Activated naive CD8-positive, alpha-beta T cell treated with anti-CD3 and anti-CD28 coated beads, Interleukin-2, amount 50 U/mL, for 16 hours (primary cell): ENCODE data around the gene CMTR2.

ENCODE experiments used
- DNase-seq: peaks from one replicate; pipeline ENCODE4 v3.0.0-alpha.2; 2020; ENCODE audit warnings: low read depth, low spot score

CMTR2 gene

DNA sequence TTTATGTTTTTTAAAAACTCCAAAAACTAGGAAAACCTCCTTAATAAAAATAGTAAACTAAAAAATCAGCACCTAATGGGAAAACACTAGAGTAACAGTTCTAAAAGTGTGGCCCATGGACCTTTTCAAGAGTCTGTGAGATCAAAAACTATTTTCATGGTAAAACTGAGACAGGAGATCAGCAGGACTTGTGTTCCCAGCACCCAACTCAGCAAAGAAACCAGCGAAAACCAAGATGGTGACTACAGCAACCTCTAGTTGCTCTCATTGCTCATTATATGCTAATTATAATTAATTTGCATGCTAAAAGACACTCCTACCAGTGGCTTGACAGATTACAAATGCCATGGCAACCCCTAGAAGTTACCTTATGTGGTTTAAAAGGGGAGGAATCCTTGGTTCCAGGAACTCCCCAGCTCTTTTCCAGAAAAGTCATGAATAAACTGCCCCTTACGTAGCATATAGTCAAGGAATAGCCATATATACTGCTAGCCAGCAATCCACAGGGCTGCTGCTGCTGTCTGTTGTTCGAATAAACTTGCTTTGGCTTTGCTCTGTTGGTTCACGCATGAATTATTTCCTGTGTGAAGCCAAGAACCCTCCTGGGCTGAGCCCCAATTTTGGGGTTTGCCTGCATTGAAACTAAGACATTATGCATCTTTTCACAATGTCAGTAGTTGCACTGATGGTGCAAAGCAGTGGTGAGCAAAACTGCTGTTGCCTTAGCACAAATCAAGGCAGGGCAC, 12.4 kb downstream of the CMTR2 start:
- DNase-seq, result no peak

DNA sequence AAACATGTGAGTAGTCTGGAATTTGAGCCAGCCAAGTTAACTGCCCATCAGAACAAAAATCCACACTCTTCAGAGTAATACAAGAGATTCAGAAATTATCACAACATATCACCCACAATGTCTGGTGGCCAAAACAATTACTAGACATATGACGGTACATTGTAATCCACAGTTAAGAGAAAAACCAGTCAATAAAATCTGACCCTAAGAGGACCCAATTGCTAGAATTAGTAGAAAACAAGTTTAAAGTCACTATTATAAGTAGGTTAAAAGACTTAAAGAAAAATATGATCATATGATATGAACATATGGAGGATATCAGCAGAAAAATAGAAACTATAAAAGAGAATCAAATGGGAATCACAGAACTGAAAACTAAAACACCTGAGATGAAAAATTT, 15.8 kb downstream of the CMTR2 start:
- no peak for DNase-seq

DNA sequence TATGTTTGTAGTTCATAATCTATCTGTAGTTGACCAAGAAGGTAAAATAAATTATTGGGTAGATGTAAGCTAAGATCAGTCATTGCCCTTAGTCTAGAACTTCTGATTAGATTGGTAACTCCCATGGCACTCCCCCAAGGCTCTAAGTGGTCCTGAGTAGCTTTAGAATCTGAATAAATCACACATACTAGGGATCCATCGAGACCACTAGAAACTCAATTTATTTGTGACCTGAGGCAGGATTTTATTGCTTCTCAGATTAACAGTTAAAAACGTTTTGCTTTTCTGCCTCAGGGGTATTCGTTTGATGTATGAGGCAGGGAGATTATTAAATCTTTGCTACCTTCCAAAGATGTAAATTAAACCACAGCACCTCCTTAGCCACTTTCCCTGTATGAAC, 24.9 kb downstream of the CMTR2 start:
- no peak for DNase-seq

DNA sequence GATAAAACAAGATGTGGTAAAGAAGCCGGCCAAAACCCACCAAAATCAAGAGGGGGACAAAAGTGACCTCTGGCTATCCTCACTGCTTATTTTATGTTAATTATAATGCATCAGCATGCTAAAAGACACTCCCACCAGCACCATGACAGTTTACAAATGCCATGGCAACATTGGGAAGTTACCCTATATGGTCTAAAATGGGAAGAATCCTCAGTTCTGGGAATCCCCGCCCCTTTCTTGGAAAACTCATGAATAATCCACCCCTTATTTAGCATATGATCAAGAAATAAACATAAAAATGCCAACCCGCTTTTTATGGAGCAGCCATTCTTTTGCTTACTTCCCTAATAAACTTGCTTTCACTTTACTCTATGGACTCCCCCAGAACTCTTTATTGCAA, 25.6 kb downstream of the CMTR2 start:
- no peak for DNase-seq

DNA sequence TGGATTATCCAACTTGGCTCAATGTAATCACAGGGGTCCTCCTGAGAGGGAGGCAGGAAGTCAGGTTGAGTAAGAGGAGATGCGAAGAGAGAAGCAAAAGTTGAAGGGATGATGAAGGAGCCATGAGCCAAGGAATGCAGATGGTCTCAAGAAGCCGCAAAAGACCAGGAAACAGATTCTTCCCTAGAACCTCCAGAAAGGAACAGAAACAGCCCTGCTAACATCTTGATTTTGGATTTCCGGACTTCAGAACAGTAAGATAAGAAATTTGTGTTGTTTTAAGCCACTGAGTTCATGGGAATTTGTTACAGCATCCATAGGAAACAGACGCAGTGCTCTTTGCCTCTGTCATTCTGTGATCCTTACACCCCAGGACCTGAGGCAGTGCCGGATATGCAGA, 26.8 kb downstream of the CMTR2 start:
- no peak for DNase-seq

DNA sequence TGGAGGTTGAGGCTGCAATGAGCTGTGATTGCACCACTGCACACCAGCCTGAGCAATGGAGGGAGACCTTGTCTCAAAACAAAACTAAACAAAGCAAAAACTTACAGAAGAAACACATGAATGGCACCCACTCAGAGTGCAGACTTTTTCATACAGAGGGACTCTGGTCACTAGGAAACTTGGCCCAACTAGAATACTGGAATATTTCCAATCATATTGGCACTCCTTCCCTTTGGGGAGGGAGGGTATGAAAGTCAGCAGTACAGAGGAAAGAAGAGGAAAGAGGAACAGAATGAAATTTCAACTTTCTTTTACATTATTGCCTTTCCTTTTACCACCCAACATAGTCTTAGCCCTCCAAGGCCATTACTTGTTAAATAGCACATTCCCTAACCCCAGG, 28.2 kb downstream of the CMTR2 start:
- no peak for DNase-seq

DNA sequence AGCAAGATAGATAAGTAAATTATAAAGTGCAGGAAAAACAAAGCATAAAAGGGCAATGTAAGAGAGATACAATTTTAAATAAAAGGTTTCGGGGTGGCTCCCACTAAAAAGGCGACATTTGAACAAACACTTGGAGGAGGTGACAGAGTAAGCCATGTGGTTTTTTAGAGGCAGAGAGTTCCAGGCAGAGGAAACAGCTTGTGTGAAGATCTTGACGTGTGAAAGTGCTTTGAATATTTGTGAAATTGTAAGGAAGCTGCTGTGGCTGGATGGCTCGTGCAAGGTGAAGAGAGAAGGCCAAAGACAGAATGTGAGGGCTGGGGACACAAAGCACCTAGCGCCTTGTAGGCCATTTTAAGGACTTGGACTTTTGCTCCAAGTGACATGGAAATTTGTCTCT, 30.1 kb downstream of the CMTR2 start:
- no peak for DNase-seq

DNA sequence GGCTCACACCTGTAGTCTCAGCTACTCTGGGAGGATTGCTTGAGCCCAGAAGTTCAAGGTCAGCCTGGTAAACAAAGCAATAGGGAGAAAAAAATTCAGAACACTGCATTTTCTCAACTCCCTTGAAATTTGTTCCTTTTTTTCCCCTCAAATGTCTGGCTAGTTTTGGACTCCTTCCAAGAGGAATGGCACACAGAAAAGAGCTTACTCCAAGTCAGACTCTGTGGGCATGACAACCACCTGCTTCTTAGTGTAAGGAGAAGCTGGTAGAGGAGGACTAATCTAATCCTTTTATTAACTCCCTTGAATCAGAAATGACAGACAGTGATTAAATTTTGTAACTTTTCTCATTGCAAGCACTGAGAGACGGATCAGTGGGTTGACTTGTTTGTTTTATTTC, 30.8 kb downstream of the CMTR2 start:
- no peak for DNase-seq

DNA sequence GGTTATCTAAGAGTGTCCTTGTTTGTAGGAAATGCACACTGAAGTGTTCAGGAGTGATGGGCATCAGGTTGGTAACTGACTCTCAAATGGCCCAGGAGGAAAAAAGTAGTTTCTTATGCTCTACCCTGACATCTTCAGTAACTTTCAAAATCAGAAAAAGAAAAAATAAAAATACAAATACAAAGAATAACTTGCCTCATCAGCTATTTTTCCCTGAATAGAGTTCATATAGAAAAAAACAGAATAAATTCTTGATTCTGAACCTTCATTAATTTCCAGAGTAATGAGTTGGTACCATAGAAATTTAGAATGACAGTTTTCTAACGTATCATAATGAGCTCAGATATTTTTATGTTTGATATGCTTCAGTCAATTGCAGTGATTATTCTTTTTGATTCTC, 31.4 kb downstream of the CMTR2 start:
- no peak for DNase-seq

DNA sequence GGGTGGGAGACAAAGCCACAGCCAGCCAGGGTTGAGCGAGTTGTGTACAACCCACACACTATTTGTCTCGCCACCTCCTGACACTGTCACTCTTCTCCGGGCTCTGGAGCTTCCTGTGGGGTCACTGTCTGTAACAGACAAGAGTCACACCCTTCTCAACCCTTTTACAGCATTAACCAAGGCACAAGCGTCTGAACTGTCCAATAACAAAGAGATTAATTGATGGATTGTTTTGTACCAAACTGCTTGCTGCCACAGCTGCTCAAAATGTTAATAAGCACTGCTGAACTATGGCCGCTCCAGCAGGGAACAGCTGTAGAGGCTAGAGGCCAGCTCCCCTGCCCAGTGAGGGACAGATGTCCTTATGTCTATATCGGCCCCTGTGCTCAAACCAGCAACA, 33.5 kb downstream of the CMTR2 start:
- DNase-seq, result no peak

DNA sequence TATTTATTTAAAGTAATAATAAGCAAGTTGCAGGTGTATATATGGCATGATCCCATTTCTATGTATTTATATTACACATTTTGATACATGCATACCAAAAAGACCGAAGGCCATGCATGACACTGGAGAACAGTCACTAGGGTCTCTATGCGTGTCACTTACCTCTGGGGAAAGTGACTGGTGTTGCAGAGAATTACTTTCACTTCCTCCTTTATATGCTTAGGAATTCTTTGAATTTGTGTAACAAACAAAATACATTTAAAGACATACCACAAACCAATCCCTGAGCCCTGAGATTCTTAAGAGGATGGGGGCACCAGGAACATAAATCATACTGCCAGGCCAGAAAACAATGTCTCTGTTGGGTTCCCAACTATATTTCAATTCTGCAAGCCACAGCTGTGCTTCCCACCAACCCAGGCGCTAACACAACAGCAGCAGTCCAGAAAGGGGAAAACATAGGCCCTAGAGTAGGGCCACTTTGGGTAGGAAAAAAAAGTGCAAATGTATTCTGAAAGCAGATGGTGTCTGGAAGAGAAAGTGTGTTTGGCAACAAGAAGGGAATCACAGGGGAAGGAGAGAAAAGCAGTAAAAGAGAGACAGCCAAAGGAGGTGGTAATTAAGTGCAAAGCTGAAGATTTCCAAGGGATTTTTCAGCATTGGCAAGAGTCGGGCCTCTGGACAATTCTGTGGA, 34.2 kb downstream of the CMTR2 start:
- DNase-seq, result no peak

DNA sequence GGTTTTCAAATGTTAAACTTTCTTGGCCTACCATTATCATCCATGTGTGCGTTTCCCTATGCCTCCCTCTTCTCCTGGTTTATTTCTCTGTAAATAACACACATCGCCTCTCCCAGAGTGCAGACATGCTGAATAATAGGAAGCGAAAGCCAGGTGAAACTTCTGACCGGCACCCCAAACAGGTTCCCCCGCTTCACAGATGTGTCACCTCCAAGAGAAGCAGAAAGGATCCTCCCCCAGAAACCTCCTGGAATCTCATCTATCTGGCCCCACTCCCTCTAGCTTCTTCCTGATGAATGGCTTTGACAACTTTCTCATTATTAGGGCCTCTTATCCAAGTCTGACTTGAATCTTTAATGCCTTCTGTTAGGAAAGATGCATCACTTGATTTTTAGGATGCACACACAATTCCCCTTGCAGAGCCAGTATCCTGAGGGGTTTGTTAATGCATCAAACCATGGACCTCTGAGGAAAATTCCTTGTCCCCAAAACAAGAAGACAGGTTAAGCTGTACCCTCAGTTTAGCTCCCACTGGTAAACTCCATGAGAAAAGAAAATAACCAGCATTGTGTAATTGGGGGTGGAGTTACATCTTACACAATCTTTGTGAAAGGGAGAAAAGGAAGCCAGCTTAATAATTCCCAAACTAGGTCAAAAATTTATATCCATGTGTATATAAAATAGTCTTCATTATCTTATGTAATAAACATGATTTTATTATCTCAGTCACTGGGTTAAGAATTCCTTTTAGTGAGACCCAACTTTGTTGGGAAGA, 38.6 kb downstream of the CMTR2 start:
- DNase-seq, result no peak

DNA sequence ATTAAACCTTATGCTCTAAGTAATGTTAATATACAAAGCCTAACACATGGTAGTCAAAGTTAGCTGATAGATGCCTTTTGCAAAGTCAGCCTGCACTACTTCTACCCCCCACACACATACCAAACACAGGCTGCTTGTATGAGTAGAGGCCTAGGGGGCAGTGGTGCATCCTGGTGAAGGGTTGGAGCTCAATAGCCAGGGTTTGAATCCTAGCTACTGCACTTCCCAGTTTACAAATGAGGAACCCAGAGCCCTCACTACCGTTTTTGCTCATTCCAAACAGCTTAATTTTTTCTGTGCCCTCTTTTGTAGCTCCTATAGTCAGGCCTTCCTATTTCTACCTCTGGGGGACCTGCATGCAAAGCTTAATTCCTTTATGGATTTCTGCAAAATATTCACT, 39.8 kb downstream of the CMTR2 start:
- DNase-seq, result no peak

DNA sequence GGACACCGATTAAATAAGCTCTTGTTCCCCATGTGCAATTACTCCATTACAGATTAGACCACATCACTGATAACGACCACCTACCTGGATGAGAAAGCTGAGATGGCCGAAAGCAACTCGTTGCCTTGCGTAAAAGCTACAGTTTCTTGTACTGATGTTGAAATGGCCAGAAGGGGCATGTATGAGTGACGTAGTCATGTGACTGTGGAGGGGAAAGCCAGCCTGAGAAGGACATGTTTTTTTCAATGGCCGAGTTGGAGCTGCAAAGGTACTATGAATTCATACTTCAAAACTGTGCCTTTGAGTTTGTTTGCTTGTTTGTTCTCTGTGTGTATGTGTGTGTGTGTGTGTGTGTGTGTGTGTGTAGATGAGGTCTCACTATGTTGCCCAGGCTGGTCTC, 41.7 kb downstream of the CMTR2 start:
- no peak for DNase-seq

DNA sequence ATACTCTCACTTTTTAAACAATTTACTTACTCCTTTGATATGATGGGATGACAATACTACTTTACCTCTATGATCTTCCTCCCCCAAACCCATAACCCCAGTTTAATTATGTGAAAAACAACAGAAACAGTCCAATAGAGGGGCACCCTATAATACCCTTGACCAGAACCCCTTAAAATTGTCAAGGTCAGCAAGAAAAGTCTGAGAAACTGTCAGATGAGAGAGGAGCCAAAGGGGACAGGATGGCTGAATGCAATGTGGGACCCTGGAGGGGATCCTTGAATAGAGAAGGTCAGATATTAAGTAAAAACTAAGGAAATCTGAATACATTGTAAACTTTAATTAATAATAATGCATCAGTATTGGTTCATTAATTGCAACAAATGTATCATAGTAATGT, 42.9 kb downstream of the CMTR2 start:
- no peak for DNase-seq

DNA sequence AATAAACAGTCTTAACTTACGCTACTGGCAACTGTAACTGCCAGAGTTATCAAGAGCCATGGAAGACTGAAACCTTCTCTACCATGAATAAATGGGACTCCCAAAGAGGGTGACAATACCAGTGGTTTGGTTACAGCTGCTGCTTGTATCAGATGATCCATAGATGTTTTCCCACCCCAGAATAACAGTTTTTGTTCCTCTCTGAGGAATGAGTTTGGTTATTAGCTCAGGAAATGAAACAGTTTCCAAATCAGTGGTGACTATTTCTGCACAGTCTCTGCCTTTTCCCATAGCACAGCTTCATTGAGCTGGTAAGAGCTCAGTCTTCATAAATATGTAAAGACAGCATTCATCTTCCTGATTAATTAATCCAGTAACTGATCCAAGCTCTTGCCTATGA, 44.7 kb downstream of the CMTR2 start:
- no peak for DNase-seq

DNA sequence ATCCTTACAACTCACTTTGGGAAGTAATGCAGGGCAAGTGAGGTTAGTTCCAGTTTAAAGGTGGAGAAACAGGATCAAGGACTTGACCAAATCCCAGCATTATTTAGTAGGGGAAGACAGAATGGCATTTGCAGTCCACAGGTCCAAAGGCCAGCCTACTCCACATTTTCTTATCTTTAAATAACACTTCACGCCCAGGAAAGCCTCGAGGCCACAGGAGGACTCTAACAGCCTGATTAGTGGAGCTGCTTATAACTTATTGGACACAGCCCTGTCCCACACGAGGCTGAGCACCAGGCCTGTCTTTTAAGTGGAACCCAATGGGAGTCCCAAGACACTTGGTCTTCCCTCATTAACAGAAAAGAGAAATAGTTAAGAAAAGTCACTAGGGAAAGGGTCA, 46.6 kb downstream of the CMTR2 start:
- no peak for DNase-seq

DNA sequence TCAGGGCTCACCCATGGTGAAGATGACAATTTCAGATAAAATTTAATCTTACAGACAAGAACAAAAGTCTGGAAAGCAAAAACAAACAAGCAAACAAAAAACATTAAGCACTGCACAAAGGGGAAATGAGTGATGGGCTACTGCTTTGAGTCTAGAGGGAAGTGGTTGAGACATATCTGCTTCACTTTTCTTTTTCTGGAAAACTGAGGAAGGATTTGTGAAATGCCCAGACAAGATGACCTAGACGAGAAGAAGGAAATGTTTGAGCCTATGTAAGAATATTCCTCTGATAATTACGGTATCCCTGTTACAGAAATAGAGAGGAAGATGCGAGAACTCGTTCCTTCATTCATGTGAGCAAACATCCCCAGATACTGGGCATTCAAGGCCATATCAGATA, 47.2 kb downstream of the CMTR2 start:
- DNase-seq, result no peak
